ENCODE measurements around the gene MLXIPL. TPM values are rescaled to one million over a fixed set of nuclear protein-coding genes. Genes with fewer than 3 reads are reported as not detected.
"Not testable (repeated sequence)": the region's sequence is repeated elsewhere in the genome, so short reads cannot be mapped to it uniquely, and the experiment has no call there.

MLXIPL gene
- total RNA-seq, 1 donor from 2014 or later: 0.86 TPM

DNA sequence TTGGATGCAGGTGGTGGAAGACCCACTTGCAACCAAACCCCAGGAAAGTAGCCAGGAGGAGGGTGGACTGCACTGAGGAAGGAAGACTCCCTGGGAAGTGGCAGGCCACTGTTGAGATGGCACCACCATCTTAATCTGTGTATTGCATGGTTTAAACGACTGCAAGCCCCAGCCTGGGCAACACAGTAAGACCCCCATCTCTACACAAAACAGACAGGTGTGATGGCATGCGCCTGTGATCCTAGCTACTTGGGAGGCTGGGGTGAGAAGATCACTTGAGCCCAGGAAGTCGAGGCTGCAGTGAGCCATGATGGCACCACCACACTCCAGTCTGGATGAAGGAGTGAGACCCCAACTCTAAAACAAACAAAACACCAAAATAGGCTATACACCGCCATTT lies 57.2 kb downstream of the MLXIPL start:
- TF ChIP-seq, protein P1, sequence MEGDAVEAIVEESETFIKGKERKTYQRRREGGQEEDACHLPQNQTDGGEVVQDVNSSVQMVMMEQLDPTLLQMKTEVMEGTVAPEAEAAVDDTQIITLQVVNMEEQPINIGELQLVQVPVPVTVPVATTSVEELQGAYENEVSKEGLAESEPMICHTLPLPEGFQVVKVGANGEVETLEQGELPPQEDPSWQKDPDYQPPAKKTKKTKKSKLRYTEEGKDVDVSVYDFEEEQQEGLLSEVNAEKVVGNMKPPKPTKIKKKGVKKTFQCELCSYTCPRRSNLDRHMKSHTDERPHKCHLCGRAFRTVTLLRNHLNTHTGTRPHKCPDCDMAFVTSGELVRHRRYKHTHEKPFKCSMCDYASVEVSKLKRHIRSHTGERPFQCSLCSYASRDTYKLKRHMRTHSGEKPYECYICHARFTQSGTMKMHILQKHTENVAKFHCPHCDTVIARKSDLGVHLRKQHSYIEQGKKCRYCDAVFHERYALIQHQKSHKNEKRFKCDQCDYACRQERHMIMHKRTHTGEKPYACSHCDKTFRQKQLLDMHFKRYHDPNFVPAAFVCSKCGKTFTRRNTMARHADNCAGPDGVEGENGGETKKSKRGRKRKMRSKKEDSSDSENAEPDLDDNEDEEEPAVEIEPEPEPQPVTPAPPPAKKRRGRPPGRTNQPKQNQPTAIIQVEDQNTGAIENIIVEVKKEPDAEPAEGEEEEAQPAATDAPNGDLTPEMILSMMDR (IDR thresholded peaks at IDR 0.05; ENCODE audit: partially characterized antibody, unreplicated experiment): no peak
- Mint-ChIP-seq H3K27me3 (ENCODE audit: unreplicated experiment) (peaks cover 2% of the 10 kb centered on the region), H3K4me1 (ENCODE audit: low read depth, unreplicated experiment) (no peaks in the 10 kb centered on the region), H3K36me3 (ENCODE audit: unreplicated experiment) (peaks cover 5% of the 10 kb centered on the region), H3K4me3 (ENCODE audit: unreplicated experiment) (no peak overlapping the region), H3K27ac (ENCODE audit: unreplicated experiment) (no peak overlapping the region), H3K9me3 (ENCODE audit: unreplicated experiment) (peaks cover under 1% of the 10 kb centered on the region)
- DNase-seq: no peak

DNA sequence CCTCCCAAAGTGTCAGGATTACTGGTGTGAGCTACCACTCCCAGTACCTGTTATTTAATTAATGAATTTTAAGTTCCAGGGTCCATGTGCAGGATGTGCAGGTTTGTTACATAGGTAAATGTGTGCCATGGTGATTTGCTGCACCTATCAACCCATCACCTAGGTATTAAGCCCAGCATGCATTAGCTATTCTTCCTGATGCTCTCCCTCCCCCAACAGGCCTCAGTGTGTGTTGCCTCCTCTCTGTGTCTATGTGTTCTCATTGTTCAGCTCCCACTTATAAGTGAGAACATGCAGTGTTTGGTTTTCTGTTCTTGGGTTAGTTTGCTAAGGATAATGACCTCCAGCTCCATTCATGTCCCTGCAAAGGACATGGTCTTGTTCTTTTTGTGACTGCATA lies 57.9 kb downstream of the MLXIPL start:
- not testable (repeated sequence) for H3K4me3 Mint-ChIP-seq (ENCODE audit: unreplicated experiment); H3K36me3 Mint-ChIP-seq (ENCODE audit: unreplicated experiment); H3K9me3 Mint-ChIP-seq (ENCODE audit: unreplicated experiment); H3K27ac Mint-ChIP-seq (ENCODE audit: unreplicated experiment); H3K4me1 Mint-ChIP-seq (ENCODE audit: low read depth, unreplicated experiment); H3K27me3 Mint-ChIP-seq (ENCODE audit: unreplicated experiment); DNase-seq

DNA sequence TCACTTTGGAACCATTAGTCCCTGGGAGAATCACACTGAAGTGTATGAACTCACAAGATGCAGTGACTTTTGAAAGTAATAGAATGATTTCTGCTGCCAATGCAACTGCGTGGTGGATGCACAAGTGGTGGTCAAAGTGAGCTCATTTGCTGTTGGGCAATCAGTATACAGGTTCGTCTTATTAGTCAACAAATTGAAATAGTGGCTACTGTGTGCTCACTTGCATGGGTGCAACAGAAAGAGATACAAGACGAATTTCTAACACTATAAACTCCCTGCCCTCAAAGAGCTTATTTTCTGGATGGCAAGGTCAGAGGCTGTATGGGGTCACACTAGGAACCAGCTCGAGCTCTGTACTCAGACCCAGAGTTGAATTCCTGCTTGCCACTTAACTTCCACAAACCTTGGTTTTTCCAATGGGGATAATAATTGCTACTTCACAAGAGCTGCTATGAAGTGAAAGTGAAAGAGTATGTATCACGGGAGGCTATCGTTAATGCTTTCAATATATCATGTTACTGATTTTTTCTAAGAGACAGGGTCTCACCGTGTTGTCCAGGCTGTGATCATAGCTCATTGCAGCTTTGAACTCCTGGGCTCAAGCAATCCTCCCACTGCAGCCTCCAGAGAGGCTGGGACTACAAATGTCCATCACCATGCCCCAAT lies 58.5 kb downstream of the MLXIPL start:
- H3K27ac Mint-ChIP-seq (ENCODE audit: unreplicated experiment): no peak overlapping the region
- no peak for DNase-seq
- H3K4me3 Mint-ChIP-seq (ENCODE audit: unreplicated experiment): no peak overlapping the region
- no peaks in the 10 kb centered on the region for H3K4me1 Mint-ChIP-seq (ENCODE audit: low read depth, unreplicated experiment)
- H3K27me3 Mint-ChIP-seq (ENCODE audit: unreplicated experiment): peaks cover 2% of the 10 kb centered on the region
- TF ChIP-seq, protein P1 (IDR thresholded peaks at IDR 0.05; ENCODE audit: partially characterized antibody, unreplicated experiment): no peak
- H3K9me3 Mint-ChIP-seq (ENCODE audit: unreplicated experiment): peaks cover 3% of the 10 kb centered on the region
- peaks cover 9% of the 10 kb centered on the region for H3K36me3 Mint-ChIP-seq (ENCODE audit: unreplicated experiment)

DNA sequence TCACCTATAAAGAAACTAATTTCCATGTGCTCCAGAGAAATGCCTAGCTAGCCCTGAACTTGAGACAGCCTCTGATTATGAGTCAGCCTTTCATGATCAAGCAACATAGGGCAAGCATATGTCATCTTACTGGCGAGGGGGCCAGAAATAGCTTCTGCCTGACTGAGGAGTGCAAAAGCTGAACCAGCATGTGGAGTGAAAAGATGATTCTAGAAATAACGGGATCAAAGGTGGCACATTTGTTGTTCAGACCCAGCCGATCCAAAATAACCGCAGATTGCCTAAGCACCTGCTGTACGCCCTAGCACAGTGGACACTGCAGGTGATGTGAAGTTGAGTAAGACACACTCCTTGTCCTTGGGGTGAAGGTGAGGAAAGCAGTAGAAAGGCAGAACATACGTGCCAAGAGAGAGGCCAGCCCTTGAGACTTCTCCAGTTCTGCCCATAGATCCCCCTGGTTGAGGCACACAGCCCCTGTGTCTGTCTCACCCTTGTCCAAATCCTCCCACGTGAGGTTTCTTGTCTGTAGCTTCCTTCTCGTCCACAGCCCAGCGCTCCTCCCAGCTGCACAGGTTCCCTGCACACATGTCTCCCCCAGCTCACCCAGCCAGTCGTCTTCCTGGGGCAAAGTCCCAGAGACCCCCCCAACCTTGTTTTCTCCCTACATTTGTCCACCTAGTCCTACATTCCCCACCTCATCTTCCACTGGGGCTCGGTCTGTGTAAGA lies 64.0 kb downstream of the MLXIPL start:
- DNase-seq: no peak
- peak overlapping the region; percentile 41 for H3K4me3 Mint-ChIP-seq (ENCODE audit: unreplicated experiment)
- peaks cover 7% of the 10 kb centered on the region for H3K9me3 Mint-ChIP-seq (ENCODE audit: unreplicated experiment)
- peaks cover 9% of the 10 kb centered on the region for H3K36me3 Mint-ChIP-seq (ENCODE audit: unreplicated experiment)
- H3K27me3 Mint-ChIP-seq (ENCODE audit: unreplicated experiment): peaks cover 7% of the 10 kb centered on the region
- H3K4me1 Mint-ChIP-seq (ENCODE audit: low read depth, unreplicated experiment): peaks cover 12% of the 10 kb centered on the region
- TF ChIP-seq, protein P1 (IDR thresholded peaks at IDR 0.05; ENCODE audit: partially characterized antibody, unreplicated experiment): no peak
- H3K27ac Mint-ChIP-seq (ENCODE audit: unreplicated experiment): peak overlapping the region; percentile 69

DNA sequence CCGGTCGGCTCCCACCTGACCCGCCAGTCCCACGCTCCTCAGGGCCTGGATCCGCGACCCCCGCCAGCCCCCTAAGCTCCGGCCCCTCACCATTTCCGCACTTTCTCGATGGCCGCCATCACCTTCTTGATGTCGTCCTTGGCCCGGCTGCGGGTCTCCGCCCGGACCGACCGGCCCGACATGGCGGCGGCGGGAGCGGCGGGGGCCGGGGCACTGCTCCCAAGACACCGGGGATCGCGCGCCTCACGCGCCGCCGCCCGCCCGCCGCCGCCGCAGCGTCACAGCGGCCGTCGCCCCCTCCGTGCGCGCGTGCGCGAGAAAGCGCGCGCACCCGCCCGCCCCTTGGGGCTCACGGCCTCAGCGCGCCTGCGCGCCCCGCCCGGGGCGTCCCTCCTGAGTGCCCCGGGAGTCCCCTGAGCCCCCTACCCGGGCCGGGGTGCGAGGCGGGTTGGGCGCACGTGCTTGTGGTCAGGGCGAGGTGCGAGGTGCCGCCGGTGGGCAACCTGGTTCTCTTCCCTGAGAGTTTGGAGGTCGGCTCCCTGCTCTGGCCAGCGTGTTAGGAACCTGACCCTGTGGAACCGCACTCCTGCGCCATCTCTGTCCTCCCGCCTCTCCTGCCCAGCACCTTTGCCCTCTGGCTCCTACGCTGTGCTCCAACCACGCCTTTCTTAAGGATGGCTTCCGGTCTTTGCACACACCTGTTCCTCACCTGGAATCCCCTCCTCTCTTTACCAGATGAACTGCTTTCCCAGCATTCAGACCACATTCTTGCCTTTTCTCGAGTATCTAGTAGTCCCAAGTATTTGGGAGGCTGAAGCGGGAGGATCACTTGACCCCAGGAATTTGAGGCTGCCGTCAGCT lies 66.7 kb downstream of the MLXIPL start, which contains the start of gene BCL7B:
Gene BCL7B, minus strand, starts transcription at position 294 of the 861 bp plus-strand sequence. Its CDS starts 112 bp downstream, at position 182.
- peaks cover 5% of the 10 kb centered on the region for H3K27me3 Mint-ChIP-seq (ENCODE audit: unreplicated experiment)
- TF ChIP-seq, protein P1 (IDR thresholded peaks at IDR 0.05; ENCODE audit: partially characterized antibody, unreplicated experiment): no peak
- H3K4me3 Mint-ChIP-seq (ENCODE audit: unreplicated experiment): peak within 1 kb of the TSS; percentile 96
- peak; percentile 69 for DNase-seq
- peaks cover 8% of the 10 kb centered on the region for H3K36me3 Mint-ChIP-seq (ENCODE audit: unreplicated experiment)
- H3K4me1 Mint-ChIP-seq (ENCODE audit: low read depth, unreplicated experiment): peaks cover 12% of the 10 kb centered on the region
- H3K9me3 Mint-ChIP-seq (ENCODE audit: unreplicated experiment): peaks cover 7% of the 10 kb centered on the region
- H3K27ac Mint-ChIP-seq (ENCODE audit: unreplicated experiment): peak within 1 kb of the TSS; percentile 95
